Tibial nerve (tissue), 4 donors: Measurements from ENCODE around the gene IQCM. TPM values are rescaled to one million over a fixed set of nuclear protein-coding genes. Genes with fewer than 3 reads are reported as not detected.
"Not testable (repeated sequence)": the region's sequence is repeated elsewhere in the genome, so short reads cannot be mapped to it uniquely, and the experiment has no call there.

Experiments
- DNase-seq, 2 donors: peaks; one replicate each; pipeline ENCODE4 v3.0.0-alpha.2; 2019; ENCODE audit warnings: low spot score in 2 of 2
- H3K27ac ChIP-seq, 4 donors: fragments of 200-600 bp; sonication (generic) in 3 of 4; one replicate each; pipeline ENCODE4 v1.5.1; 2017 to 2019; ENCODE audit warnings: mild to moderate bottlenecking in 1 of 4
- H3K27me3 ChIP-seq, 2 donors: fragments of 200-600 bp; sonication (generic) in 1 of 2; one replicate each; pipeline versions ENCODE4 v1.5.1 to v1.6.0; 2017 to 2019
- H3K36me3 ChIP-seq, 3 donors: fragments of 200-600 bp; sonication (generic); one replicate each; pipeline ENCODE4 v1.5.1; 2018 to 2019
- H3K4me1 ChIP-seq, 4 donors: fragments of 200-600 bp; sonication (generic) in 3 of 4; one replicate each; pipeline ENCODE4 v1.5.1; 2017 to 2019
- H3K4me3 ChIP-seq, 4 donors: fragments of 200-600 bp; sonication (generic) in 3 of 4; one replicate each; pipeline ENCODE4 v1.5.1; 2017 to 2019; ENCODE audit warnings: mild to moderate bottlenecking in 1 of 4, moderate library complexity in 1 of 4
- H3K9me3 ChIP-seq, 4 donors: fragments of 200-600 bp; sonication (generic) in 3 of 4; one replicate each; pipeline ENCODE4 v1.5.1; 2017 to 2019
- EP300 ChIP-seq, 2 donors: sonication (generic); formaldehyde crosslinking; IDR thresholded peaks; one replicate each; pipeline ENCODE4 v1.6.1; 2017; ENCODE audit warnings: antibody characterized with exemption in 2 of 2, mild to moderate bottlenecking in 1 of 2
- POLR2A ChIP-seq, 2 donors: fragments of 450-650 bp; IDR thresholded peaks; one replicate each; pipeline ENCODE4 v1.6.1; 2017; ENCODE audit warnings: antibody characterized with exemption in 2 of 2, mild to moderate bottlenecking in 2 of 2, moderate library complexity in 2 of 2
- WGBS, 2 donors: methylation state at CpG; one replicate each; pipeline ENCODE4 v1.1.5; 2018; 5-methylcytosine and 5-hydroxymethylcytosine counted together
- total RNA-seq, 4 donors: library from RNA; depleted of rRNA; stranded (reverse); fragments of >200 nt; gene quantifications; one replicate each; pipeline ENCODE4 v1.1.0, GENCODE V29; 2016
- TF ChIP-seq, protein P1 (sequence below), 5 experiments: fragments of 200-600 bp in 3 of 5; fragments of 450-650 bp in 2 of 5; sonication (generic) in 3 of 5; IDR thresholded peaks; one replicate each; pipeline ENCODE4 v1.5.1; 2016 to 2019; ENCODE audit warnings: antibody characterized with exemption in 5 of 5, mild to moderate bottlenecking in 3 of 5, moderate library complexity in 2 of 5

The IQCM gene
- total RNA-seq, 4 donors from 2014 or later, result not detected

- H3K4me1 ChIP-seq, result no peaks in the 10 kb centered on the region
- H3K27ac ChIP-seq, result no peak overlapping the region
- DNase-seq, result no peak
- H3K27me3 ChIP-seq, result no peaks in the 10 kb centered on the region
- TF ChIP-seq, protein P1, sequence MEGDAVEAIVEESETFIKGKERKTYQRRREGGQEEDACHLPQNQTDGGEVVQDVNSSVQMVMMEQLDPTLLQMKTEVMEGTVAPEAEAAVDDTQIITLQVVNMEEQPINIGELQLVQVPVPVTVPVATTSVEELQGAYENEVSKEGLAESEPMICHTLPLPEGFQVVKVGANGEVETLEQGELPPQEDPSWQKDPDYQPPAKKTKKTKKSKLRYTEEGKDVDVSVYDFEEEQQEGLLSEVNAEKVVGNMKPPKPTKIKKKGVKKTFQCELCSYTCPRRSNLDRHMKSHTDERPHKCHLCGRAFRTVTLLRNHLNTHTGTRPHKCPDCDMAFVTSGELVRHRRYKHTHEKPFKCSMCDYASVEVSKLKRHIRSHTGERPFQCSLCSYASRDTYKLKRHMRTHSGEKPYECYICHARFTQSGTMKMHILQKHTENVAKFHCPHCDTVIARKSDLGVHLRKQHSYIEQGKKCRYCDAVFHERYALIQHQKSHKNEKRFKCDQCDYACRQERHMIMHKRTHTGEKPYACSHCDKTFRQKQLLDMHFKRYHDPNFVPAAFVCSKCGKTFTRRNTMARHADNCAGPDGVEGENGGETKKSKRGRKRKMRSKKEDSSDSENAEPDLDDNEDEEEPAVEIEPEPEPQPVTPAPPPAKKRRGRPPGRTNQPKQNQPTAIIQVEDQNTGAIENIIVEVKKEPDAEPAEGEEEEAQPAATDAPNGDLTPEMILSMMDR (IDR thresholded peaks at IDR 0.05), result no peak
- TF ChIP-seq EP300 (IDR thresholded peaks at IDR 0.05) (no peak), POLR2A (IDR thresholded peaks at IDR 0.05) (no peak)
- H3K9me3 ChIP-seq, result no peaks in the 10 kb centered on the region
- no peak overlapping the region for H3K4me3 ChIP-seq
- WGBS, 2 donors, result 81 to 86% methylated on average over 3 of the region's 3 CpGs
- H3K36me3 ChIP-seq, result no peaks in the 10 kb centered on the region
Observed at GRCh38 chr4:149347139-149347538, 468.5 kb downstream of the IQCM start.

GRCh38 chr4:149345424-149345823 lies 470.2 kb downstream of the IQCM start:
- 89 to 90% methylated on average over 1 of the region's 1 CpG for WGBS, 2 donors
- Histone ChIP-seq H3K27me3 (no peaks in the 10 kb centered on the region), H3K27ac (no peak overlapping the region), H3K4me1 (no peaks in the 10 kb centered on the region), H3K9me3 (no peaks in the 10 kb centered on the region), H3K4me3 (no peak overlapping the region), H3K36me3 (no peaks in the 10 kb centered on the region)
- TF ChIP-seq POLR2A (IDR thresholded peaks at IDR 0.05), result no peak
- TF ChIP-seq, protein P1 (IDR thresholded peaks at IDR 0.05), result no peak
- no peak for TF ChIP-seq EP300 (IDR thresholded peaks at IDR 0.05)
- DNase-seq, result no peak

DNA sequence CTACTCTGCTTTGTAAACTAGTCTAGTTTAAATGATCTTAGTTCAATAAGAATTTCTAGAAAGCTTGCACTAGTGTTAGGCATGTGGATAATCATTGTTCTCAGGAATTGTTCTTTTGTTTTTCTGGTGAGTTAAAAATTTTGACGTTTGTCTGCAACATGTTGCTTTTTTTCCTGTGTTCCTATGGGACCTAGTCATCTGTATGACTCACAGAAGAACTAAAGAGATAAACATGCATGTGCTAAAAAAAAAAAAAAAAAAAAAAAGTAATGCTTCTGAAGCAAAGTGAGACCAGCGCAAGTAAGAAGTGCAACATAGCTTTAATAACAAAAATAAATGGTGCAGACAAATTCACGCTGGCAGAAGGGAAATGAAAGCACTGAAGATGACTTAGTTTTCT lies 471.2 kb downstream of the IQCM start:
- TF ChIP-seq, protein P1 (IDR thresholded peaks at IDR 0.05), result no peak
- TF ChIP-seq EP300 (IDR thresholded peaks at IDR 0.05) (no peak), POLR2A (IDR thresholded peaks at IDR 0.05) (no peak)
- Histone ChIP-seq H3K27me3 (no peaks in the 10 kb centered on the region), H3K4me3 (no peak overlapping the region), H3K27ac (no peak overlapping the region), H3K9me3 (no peaks in the 10 kb centered on the region), H3K36me3 (no peaks in the 10 kb centered on the region), H3K4me1 (no peaks in the 10 kb centered on the region)
- DNase-seq, result no peak
- 59 to 61% methylated on average over 3 of the region's 3 CpGs for WGBS, 2 donors

- Histone ChIP-seq H3K4me1 (no peaks in the 10 kb centered on the region), H3K4me3 (no peak overlapping the region), H3K27me3 (no peaks in the 10 kb centered on the region), H3K9me3 (no peaks in the 10 kb centered on the region), H3K36me3 (no peaks in the 10 kb centered on the region), H3K27ac (no peak overlapping the region)
- TF ChIP-seq, protein P1 (IDR thresholded peaks at IDR 0.05), result no peak
- TF ChIP-seq POLR2A (IDR thresholded peaks at IDR 0.05) (no peak), EP300 (IDR thresholded peaks at IDR 0.05) (no peak)
- DNase-seq, result no peak
Observed at GRCh38 chr4:149343614-149344013, 472.0 kb downstream of the IQCM start.

DNA sequence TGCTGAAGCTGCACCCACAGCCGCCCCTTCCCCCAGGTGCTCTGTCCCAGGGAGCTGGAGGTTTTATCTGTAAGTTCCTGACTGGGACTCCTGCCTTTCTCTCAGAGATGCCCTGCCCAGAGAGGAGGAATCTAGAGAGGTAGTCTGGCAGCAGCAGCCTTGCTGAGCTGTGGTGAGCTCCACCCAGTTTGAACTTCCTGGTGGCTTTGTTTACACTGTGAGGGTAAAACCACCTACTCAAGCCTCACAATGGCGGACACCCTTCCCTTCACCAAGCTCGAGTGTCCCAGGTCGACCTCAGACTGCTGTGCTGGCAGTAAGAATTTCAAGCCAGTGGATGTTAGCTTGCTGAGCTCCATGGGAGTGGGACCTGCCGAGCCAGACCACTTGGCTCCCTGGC lies 474.5 kb downstream of the IQCM start:
- H3K27ac ChIP-seq, H3K4me3 ChIP-seq, H3K36me3 ChIP-seq, H3K9me3 ChIP-seq, DNase-seq, H3K4me1 ChIP-seq, H3K27me3 ChIP-seq: not testable (repeated sequence)
- WGBS, 2 donors, result 68 to 74% methylated on average over 4 to 5 of the region's 5 CpGs

DNA sequence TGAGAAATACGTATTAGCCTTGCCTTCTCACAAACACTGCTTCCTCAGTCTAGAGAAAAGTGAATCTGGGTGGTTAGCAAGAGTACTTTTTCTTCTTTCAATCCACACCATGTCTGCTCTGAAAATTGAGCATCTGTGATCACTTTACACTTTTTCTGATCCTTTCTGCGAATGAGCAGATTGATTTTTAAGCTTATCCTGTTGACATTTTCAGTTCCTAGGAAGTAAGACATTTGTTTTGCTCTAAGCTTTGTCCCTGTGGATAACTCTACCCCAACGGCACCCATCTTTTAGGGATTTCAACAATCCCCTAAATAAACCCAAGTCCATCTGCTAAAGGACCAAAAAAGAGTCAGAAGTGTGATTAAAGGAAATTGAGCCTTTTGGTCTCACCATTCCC lies 487.5 kb downstream of the IQCM start:
- TF ChIP-seq, protein P1 (IDR thresholded peaks at IDR 0.05), result no peak
- TF ChIP-seq POLR2A (IDR thresholded peaks at IDR 0.05) (no peak), EP300 (IDR thresholded peaks at IDR 0.05) (no peak)
- H3K27ac ChIP-seq, result no peak overlapping the region
- H3K4me3 ChIP-seq, result no peak overlapping the region
- H3K9me3 ChIP-seq, result peaks cover 0 to 3% (median 0%) of the 10 kb centered on the region in 4 donors
- H3K4me1 ChIP-seq, result no peaks in the 10 kb centered on the region
- WGBS, 2 donors, result 56 to 65% methylated on average over 3 of the region's 3 CpGs
- no peak for DNase-seq
- no peaks in the 10 kb centered on the region for H3K36me3 ChIP-seq
- no peaks in the 10 kb centered on the region for H3K27me3 ChIP-seq
